Cardiac muscle cell (in vitro differentiated cells and primary cell): Measurements from ENCODE around the gene NEK7. TPM values are rescaled to one million over a fixed set of nuclear protein-coding genes. Genes with fewer than 3 reads are reported as not detected.

Experiments
- DNase-seq, 2 donors: peaks; one replicate each; pipeline versions ENCODE4 v3.0.0 to v3.0.0-alpha.2; 2010 to 2017; ENCODE audit warnings: low read depth in 1 of 2, low spot score in 1 of 2
- H3K27ac ChIP-seq: fragments of 200-600 bp; sonication (generic); 2 replicates; pipeline ENCODE4 v1.5.1; 2016
- H3K27me3 ChIP-seq: fragments of 200-600 bp; sonication (generic); 2 replicates; pipeline ENCODE4 v1.6.0; 2016; ENCODE audit warnings: control low read depth
- H3K36me3 ChIP-seq: fragments of 200-600 bp; sonication (generic); 2 replicates; pipeline ENCODE4 v1.5.1; 2016; ENCODE audit warnings: control low read depth
- H3K4me1 ChIP-seq: fragments of 200-600 bp; sonication (generic); 2 replicates; pipeline ENCODE4 v1.8.1; 2017; ENCODE audit warnings: low read depth, mild to moderate bottlenecking, mixed run types
- H3K4me3 ChIP-seq: fragments of 200-600 bp; sonication (generic); 2 replicates; pipeline ENCODE4 v1.5.1; 2016; ENCODE audit warnings: mild to moderate bottlenecking
- H3K9me3 ChIP-seq: fragments of 200-600 bp; sonication (generic); 2 replicates; pipeline ENCODE4 v1.5.1; 2017; ENCODE audit warnings: low read depth, mild to moderate bottlenecking, control low read depth
- CTCF ChIP-seq: IDR thresholded peaks from 2 replicates; pipeline ENCODE4 v1.5.1; 2012; ENCODE audit warnings: low read depth, mild to moderate bottlenecking, low read length
- polyA plus RNA-seq: library from polyadenylated mRNA; unstranded; fragments of >200 nt; fragmentation: Nextera tagmentation; extraction: Ambion mirVana; gene quantifications from 2 replicates; pipeline ENCODE4 v1.2.1, GENCODE V29; 2016
- total RNA-seq: library from RNA; depleted of rRNA; stranded (reverse); fragments of >200 nt; gene quantifications from 2 replicates; pipeline ENCODE4 v1.2.3, GENCODE V29; 2016

NEK7 gene
- total RNA-seq: 63.1 and 71.1 TPM in 2 replicates
- polyA plus RNA-seq: 46.1 and 73.3 TPM in 2 replicates

- H3K4me3 ChIP-seq: peak within 1 kb of the TSS; percentile 99
- DNase-seq: peak; percentile 89 to 90
- TF ChIP-seq CTCF: no peak
Observed at GRCh38 chr1:198156745-198157240, at the start of gene NEK7. Gene NEK7, plus strand, starts transcription at chr1:198156998. Its CDS starts 75,583 bp downstream, at chr1:198232581.

GRCh38 chr1:198107091-198107501, 49.7 kb upstream of the NEK7 start:
- H3K4me3 ChIP-seq: no peak overlapping the region
- no peak for TF ChIP-seq CTCF
- DNase-seq: peak in 1 of 2 donors; percentile 16
- H3K4me1 ChIP-seq: peaks cover 10% of the 10 kb centered on the region
- no peak overlapping the region for H3K27ac ChIP-seq
- no peaks in the 10 kb centered on the region for H3K36me3 ChIP-seq
- no peaks in the 10 kb centered on the region for H3K27me3 ChIP-seq
- no peaks in the 10 kb centered on the region for H3K9me3 ChIP-seq

More at GRCh38 chr1:198156745-198157240, at the start of gene NEK7:
- H3K4me1 ChIP-seq: peaks cover 20% of the 10 kb centered on the region
- H3K27ac ChIP-seq: peak within 1 kb of the TSS; percentile 96
- H3K9me3 ChIP-seq: no peaks in the 10 kb centered on the region
- H3K36me3 ChIP-seq: no peaks in the 10 kb centered on the region
- no peaks in the 10 kb centered on the region for H3K27me3 ChIP-seq

GRCh38 chr1:198108636-198109370, 48.0 kb upstream of the NEK7 start:
- no peak for DNase-seq
- no peaks in the 10 kb centered on the region for H3K27me3 ChIP-seq
- no peak overlapping the region for H3K27ac ChIP-seq
- H3K9me3 ChIP-seq: no peaks in the 10 kb centered on the region
- H3K36me3 ChIP-seq: no peaks in the 10 kb centered on the region
- H3K4me1 ChIP-seq: peaks cover 7% of the 10 kb centered on the region
- no peak for TF ChIP-seq CTCF
- H3K4me3 ChIP-seq: no peak overlapping the region

- no peak overlapping the region for H3K4me3 ChIP-seq
- H3K27ac ChIP-seq: no peak overlapping the region
- no peaks in the 10 kb centered on the region for H3K27me3 ChIP-seq
- H3K36me3 ChIP-seq: no peaks in the 10 kb centered on the region
- no peaks in the 10 kb centered on the region for H3K9me3 ChIP-seq
- DNase-seq: no peak
- peaks cover 7% of the 10 kb centered on the region for H3K4me1 ChIP-seq
- no peak for TF ChIP-seq CTCF
Observed at GRCh38 chr1:198109371-198109715, 47.5 kb upstream of the NEK7 start.

GRCh38 chr1:198113342-198113750, 43.5 kb upstream of the NEK7 start:
- DNase-seq: peak in 1 of 2 donors; percentile 91

More at GRCh38 chr1:198113342-198113750, 43.5 kb upstream of the NEK7 start:
- Histone ChIP-seq H3K9me3 (no peaks in the 10 kb centered on the region), H3K4me3 (no peak overlapping the region), H3K36me3 (no peaks in the 10 kb centered on the region), H3K27me3 (no peaks in the 10 kb centered on the region), H3K27ac (no peak overlapping the region), H3K4me1 (no peaks in the 10 kb centered on the region)
- TF ChIP-seq CTCF: no peak
